ENCODE data around the gene ASAH2B. TPM values are rescaled to one million over a fixed set of nuclear protein-coding genes. Genes with fewer than 3 reads are reported as not detected.
"Not testable (repeated sequence)": the region's sequence is repeated elsewhere in the genome, so short reads cannot be mapped to it uniquely, and the experiment has no call there.

The ASAH2B gene
- total RNA-seq, 3 donors from 2014 or later (not counting 1 experiment from before 2014, with no cell fraction given), result 1.4 to 1.9 (median 1.6) TPM

DNA sequence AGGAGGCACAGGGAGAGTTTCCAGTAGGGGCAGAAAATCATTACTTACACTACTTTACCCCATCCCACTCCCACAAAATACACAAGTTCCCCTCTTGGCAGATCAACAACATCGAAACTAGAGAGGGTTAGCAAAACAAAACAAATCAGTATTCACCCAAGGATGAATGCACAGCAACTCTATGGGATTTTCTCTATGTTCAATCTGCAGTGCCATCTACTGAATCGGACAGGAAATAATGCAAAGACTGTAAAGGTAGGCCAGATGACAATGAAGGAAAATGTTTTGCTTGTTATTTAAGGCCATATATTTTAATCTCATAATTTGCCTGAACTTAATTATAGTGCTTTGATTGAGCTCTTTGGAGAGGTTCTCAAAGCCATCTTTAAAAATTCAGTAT is 35.1 kb downstream of the ASAH2B start:
- DNase-seq; ATAC-seq; H3K4me1 Mint-ChIP-seq; H3K36me3 ChIP-seq (ENCODE audit: control insufficient read depth, insufficient read depth, low read length); H3K36me3 Mint-ChIP-seq; H3K27me3 ChIP-seq (ENCODE audit: control insufficient read depth, insufficient read depth, low read length); H3K27ac Mint-ChIP-seq; H3K27me3 Mint-ChIP-seq (ENCODE audit: low read depth in 2 of 2); H3K4me1 ChIP-seq (ENCODE audit: control insufficient read depth, insufficient read depth, low read length); H3K27ac ChIP-seq (ENCODE audit: low read length); H3K9me3 Mint-ChIP-seq; H3K9me3 ChIP-seq (ENCODE audit: control insufficient read depth, insufficient read depth, low read length); intact Hi-C loops (cut with micrococcal nuclease); H3K4me3 ChIP-seq (ENCODE audit: low read length); H3K4me3 Mint-ChIP-seq: not testable (repeated sequence)
- 73% methylated on average over 1 of the region's 2 CpGs for WGBS (ENCODE audit: insufficient coverage)

DNA sequence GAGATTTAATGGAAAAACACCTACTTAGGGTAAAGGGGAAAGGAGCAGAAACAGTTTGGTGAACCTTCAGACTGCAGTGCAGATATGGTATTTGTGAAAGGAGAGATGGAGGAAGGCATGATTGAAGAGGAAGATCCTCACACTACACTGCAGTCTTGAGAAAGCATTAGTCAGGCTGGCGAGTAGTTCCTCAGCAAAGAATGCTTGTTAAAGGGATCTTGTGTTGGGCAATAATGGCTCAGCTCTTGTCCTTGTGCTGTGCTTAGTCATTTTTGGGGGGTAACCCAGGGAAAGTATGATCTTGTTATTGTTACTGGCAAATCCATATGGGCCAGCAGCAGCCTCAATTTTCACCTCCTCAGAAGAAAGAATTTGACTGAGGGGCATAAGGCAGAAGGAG is 40.3 kb downstream of the ASAH2B start:
- H3K4me3 ChIP-seq (ENCODE audit: low read length); intact Hi-C loops (cut with micrococcal nuclease); H3K4me1 ChIP-seq (ENCODE audit: control insufficient read depth, insufficient read depth, low read length); H3K9me3 Mint-ChIP-seq; H3K4me3 Mint-ChIP-seq; H3K27ac Mint-ChIP-seq; H3K27me3 ChIP-seq (ENCODE audit: control insufficient read depth, insufficient read depth, low read length); H3K9me3 ChIP-seq (ENCODE audit: control insufficient read depth, insufficient read depth, low read length); H3K4me1 Mint-ChIP-seq; ATAC-seq; H3K27ac ChIP-seq (ENCODE audit: low read length); H3K36me3 Mint-ChIP-seq; H3K36me3 ChIP-seq (ENCODE audit: control insufficient read depth, insufficient read depth, low read length); H3K27me3 Mint-ChIP-seq (ENCODE audit: low read depth in 2 of 2); DNase-seq: not testable (repeated sequence)
- whole genome bisulfite sequencing (ENCODE audit: insufficient coverage), result 70% methylated on average over 1 of the region's 1 CpG

DNA sequence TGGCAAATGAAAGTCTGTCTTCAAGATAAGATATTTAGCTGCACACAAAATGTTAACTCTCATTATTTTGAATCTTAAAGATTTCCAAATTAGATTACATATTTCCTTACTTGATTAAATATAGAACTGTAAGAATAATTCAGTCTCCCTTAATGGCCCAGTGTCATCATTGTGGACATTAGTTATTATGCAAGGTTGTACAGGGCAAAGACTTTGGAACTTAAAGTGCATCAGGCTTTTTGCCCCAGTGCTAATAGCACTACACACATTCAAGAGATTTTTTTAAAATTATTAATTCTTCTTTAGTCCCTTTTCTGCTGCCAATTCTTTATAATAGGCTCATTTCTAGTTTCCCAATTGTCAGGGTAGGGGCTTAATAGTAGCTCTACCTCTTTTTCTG is 42.3 kb downstream of the ASAH2B start:
- H3K27ac ChIP-seq (ENCODE audit: low read length); H3K36me3 Mint-ChIP-seq; intact Hi-C loops (cut with micrococcal nuclease); H3K9me3 Mint-ChIP-seq; ATAC-seq; H3K27ac Mint-ChIP-seq; H3K36me3 ChIP-seq (ENCODE audit: control insufficient read depth, insufficient read depth, low read length); H3K4me1 Mint-ChIP-seq; H3K4me3 Mint-ChIP-seq; H3K27me3 ChIP-seq (ENCODE audit: control insufficient read depth, insufficient read depth, low read length); H3K4me3 ChIP-seq (ENCODE audit: low read length); H3K4me1 ChIP-seq (ENCODE audit: control insufficient read depth, insufficient read depth, low read length); H3K9me3 ChIP-seq (ENCODE audit: control insufficient read depth, insufficient read depth, low read length); DNase-seq: not testable (repeated sequence)
- H3K27me3 Mint-ChIP-seq (ENCODE audit: low read depth in 2 of 2), result peaks cover 13 to 15% of the 10 kb centered on the region in 2 donors

DNA sequence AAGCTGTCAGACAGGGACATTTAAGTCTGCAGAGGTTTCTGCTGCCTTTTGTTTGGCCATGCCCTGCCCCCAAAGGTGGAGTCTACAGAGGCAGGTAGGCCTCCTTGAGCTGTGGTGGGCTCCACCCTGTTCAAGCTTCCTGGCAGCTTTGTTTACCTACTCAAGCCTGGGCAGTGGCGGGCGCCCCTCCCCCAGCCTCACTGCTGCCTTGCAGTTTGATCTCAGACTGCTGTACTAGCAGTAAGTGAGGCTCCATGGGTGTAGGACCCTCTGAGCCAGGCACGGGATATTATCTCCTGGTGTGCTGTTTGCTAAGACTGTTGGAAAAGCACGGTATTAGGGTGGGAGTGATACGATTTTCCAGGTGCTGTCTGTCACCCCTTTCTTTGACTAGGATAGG is 48.2 kb downstream of the ASAH2B start:
- intact Hi-C loops (cut with micrococcal nuclease); H3K4me1 Mint-ChIP-seq; H3K27ac Mint-ChIP-seq; H3K36me3 Mint-ChIP-seq; H3K9me3 Mint-ChIP-seq; H3K27ac ChIP-seq (ENCODE audit: low read length); H3K36me3 ChIP-seq (ENCODE audit: control insufficient read depth, insufficient read depth, low read length); H3K4me1 ChIP-seq (ENCODE audit: control insufficient read depth, insufficient read depth, low read length); DNase-seq; H3K4me3 ChIP-seq (ENCODE audit: low read length); ATAC-seq; H3K4me3 Mint-ChIP-seq; H3K9me3 ChIP-seq (ENCODE audit: control insufficient read depth, insufficient read depth, low read length); H3K27me3 ChIP-seq (ENCODE audit: control insufficient read depth, insufficient read depth, low read length): not testable (repeated sequence)
- peaks cover 19 to 39% of the 10 kb centered on the region in 2 donors for H3K27me3 Mint-ChIP-seq (ENCODE audit: low read depth in 2 of 2)
- WGBS (ENCODE audit: insufficient coverage), result 71% methylated on average over 5 of the region's 5 CpGs

DNA sequence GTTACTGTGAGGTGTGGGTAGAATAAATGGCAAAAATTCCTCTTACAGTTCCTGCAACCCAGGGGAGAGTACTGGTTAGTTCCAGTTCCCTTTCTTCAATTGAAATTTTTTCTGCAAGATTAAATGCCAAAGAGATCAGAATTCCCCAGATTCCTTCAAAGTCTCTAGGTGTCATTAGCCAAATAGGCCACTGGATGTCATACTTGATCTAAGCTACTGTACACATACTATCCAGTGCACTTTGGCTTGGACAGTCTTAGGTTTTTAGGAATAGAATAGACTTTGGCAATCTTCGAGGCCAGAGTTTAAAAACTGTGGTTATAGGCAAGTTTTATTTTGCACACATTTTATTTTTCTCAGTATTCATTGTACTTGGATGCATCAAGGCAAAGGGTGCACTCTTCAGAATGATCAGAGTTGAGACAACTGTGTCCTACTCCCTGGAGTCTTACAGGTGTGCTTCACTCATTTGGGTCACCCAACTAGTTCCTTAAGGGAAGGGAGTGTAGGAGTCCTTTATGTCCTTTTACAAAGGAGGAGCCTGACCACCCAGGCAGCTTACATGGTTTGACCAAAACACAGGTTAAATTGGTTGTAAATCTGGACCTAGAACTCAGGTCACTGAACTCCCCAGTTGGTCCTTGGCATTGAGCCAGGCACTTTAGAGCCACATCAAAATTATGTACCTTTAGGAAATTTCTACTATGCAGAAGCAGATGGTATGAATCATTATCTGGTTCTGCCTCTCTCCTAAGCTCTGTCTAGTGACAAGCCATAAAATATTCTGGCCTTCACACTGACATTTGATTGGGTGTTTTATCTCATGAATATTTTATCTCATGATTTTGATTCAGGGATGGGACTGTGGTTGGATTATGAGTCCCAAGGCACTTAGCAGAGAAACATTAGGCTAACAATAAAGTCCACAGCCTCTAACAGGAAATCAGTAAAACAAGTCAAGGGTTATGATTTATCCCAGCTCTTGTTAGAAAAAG is 49.5 kb downstream of the ASAH2B start:
- ATAC-seq, result no peak
- no peaks in the 10 kb centered on the region for H3K4me1 Mint-ChIP-seq
- Histone ChIP-seq H3K27ac (ENCODE audit: low read length) (no peak overlapping the region), H3K36me3 (ENCODE audit: control insufficient read depth, insufficient read depth, low read length) (no peaks in the 10 kb centered on the region), H3K4me1 (ENCODE audit: control insufficient read depth, insufficient read depth, low read length) (no peaks in the 10 kb centered on the region), H3K4me3 (ENCODE audit: low read length) (no peak overlapping the region), H3K9me3 (ENCODE audit: control insufficient read depth, insufficient read depth, low read length) (no peaks in the 10 kb centered on the region), H3K27me3 (ENCODE audit: control insufficient read depth, insufficient read depth, low read length) (no peaks in the 10 kb centered on the region)
- H3K9me3 Mint-ChIP-seq, result no peaks in the 10 kb centered on the region
- intact Hi-C loops (cut with micrococcal nuclease), result no loop called here
- WGBS (ENCODE audit: insufficient coverage), result 86% methylated on average over 1 of the region's 1 CpG
- peaks cover 25 to 39% of the 10 kb centered on the region in 2 donors for H3K27me3 Mint-ChIP-seq (ENCODE audit: low read depth in 2 of 2)
- TF ChIP-seq, protein P1, sequence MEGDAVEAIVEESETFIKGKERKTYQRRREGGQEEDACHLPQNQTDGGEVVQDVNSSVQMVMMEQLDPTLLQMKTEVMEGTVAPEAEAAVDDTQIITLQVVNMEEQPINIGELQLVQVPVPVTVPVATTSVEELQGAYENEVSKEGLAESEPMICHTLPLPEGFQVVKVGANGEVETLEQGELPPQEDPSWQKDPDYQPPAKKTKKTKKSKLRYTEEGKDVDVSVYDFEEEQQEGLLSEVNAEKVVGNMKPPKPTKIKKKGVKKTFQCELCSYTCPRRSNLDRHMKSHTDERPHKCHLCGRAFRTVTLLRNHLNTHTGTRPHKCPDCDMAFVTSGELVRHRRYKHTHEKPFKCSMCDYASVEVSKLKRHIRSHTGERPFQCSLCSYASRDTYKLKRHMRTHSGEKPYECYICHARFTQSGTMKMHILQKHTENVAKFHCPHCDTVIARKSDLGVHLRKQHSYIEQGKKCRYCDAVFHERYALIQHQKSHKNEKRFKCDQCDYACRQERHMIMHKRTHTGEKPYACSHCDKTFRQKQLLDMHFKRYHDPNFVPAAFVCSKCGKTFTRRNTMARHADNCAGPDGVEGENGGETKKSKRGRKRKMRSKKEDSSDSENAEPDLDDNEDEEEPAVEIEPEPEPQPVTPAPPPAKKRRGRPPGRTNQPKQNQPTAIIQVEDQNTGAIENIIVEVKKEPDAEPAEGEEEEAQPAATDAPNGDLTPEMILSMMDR (IDR thresholded peaks at IDR 0.05), result no peak
- no peak overlapping the region for H3K27ac Mint-ChIP-seq
- no peak overlapping the region for H3K4me3 Mint-ChIP-seq
- DNase-seq, result no peak
- no peaks in the 10 kb centered on the region for H3K36me3 Mint-ChIP-seq
